Measurements from ENCODE around the gene SEC22B. TPM values are rescaled to one million over a fixed set of nuclear protein-coding genes. Genes with fewer than 3 reads are reported as not detected.
"Not testable (repeated sequence)": the region's sequence is repeated elsewhere in the genome, so short reads cannot be mapped to it uniquely, and the experiment has no call there.

SEC22B gene
- total RNA-seq, 2 experiments from 2014 or later: 23.2 to 24.9 TPM

DNA sequence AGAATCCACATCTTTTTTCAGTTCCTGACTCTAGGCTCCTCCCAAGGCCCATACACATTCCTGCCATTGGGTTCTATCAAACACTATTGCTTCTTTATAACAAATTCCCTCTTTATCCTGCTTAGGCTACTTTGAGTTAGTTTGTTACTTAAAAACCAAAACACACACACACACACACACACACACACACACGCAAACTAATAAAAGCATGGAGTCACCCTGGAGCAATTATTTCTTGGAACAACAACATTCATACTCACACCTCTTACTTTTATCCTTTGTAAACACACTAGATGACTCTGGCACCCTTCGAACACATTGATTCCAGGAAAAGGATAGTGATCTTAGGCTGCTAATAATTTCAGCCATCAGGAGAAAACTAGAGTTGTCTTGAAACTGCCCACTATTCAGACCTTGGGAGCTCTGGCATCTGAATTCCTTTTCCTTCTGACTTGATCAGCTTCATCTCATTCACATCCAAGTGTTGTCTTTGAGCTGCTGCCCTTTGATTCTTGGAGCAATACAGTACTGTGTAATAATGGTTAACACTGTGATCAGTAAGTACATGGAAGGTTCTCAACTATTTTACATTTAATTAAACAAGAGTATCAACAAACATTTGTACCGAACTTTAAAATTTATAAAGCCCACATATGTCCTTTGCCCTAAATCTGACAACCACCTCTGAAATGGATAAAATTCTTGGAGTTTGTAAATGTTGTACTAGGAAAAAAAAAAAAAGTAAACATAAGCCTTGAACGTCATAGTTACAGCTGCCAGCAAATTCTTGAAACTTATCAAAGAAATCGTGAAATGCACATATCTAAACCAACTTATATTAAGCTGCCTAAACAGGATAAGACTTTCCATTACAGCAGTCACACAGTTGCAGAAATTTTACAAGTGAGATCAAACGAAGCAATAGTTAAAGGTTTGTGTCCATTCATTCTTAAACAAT is 2.8 kb upstream of the SEC22B start:
- Histone ChIP-seq H3K27me3 (ENCODE audit: control insufficient read depth in 1 of 2, insufficient read depth in 2 of 2, low read length in 2 of 2) (no peaks in the 10 kb centered on the region), H3K4me1 (ENCODE audit: insufficient read depth, low read length) (peaks cover 9% of the 10 kb centered on the region), H3K27ac (ENCODE audit: low read depth in 1 of 2, low read length in 2 of 2) (no peak overlapping the region), H3K4me3 (ENCODE audit: low read length) (no peak overlapping the region), H3K9me3 (ENCODE audit: control insufficient read depth in 1 of 2, insufficient read depth in 1 of 2, low read length in 2 of 2) (no peaks in the 10 kb centered on the region), H3K36me3 (ENCODE audit: insufficient read depth, low read length) (no peaks in the 10 kb centered on the region)
- ChIA-PET CTCF (interaction anchor here (1.5 kb wide), 1 partner anchor 211 kb away, joined by 3 read pairs; no protein-coding TSS in a partner anchor), POLR2A (no interaction called here)
- H3K4me1 Mint-ChIP-seq (ENCODE audit: low read depth): peaks cover 34% of the 10 kb centered on the region
- TF ChIP-seq, protein P1, sequence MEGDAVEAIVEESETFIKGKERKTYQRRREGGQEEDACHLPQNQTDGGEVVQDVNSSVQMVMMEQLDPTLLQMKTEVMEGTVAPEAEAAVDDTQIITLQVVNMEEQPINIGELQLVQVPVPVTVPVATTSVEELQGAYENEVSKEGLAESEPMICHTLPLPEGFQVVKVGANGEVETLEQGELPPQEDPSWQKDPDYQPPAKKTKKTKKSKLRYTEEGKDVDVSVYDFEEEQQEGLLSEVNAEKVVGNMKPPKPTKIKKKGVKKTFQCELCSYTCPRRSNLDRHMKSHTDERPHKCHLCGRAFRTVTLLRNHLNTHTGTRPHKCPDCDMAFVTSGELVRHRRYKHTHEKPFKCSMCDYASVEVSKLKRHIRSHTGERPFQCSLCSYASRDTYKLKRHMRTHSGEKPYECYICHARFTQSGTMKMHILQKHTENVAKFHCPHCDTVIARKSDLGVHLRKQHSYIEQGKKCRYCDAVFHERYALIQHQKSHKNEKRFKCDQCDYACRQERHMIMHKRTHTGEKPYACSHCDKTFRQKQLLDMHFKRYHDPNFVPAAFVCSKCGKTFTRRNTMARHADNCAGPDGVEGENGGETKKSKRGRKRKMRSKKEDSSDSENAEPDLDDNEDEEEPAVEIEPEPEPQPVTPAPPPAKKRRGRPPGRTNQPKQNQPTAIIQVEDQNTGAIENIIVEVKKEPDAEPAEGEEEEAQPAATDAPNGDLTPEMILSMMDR (IDR thresholded peaks at IDR 0.05): no peak
- intact Hi-C loops (cut with DNase I, micrococcal nuclease): no loop called here
- H3K36me3 Mint-ChIP-seq (ENCODE audit: low read depth): peaks cover 9% of the 10 kb centered on the region
- no peaks in the 10 kb centered on the region for H3K9me3 Mint-ChIP-seq
- peak overlapping the region; percentile 67 for H3K4me3 Mint-ChIP-seq
- peak overlapping the region; percentile 50 for H3K27ac Mint-ChIP-seq
- DNase-seq (no peak), ATAC-seq (ENCODE audit: poor library complexity) (no peak)
- no peaks in the 10 kb centered on the region for H3K27me3 Mint-ChIP-seq

DNA sequence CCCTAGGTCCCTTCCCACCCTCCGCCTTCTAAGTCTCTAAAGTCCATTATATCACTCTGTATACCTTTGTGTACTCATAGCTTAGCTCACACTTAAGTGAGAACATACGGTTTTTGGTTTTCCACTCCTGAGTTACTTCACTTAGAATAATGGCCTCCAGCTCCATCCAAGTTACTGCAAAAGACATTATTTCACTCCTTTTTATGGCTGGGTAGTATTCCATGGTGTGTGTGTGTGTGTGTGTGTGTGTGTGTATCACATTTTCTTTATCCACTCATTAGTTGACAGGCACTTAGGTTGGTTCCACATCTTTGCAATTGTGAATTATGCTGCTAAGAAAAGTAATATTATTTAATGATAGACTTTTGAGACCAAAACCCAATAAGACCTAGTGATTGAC is 1.7 kb upstream of the SEC22B start:
- H3K4me3 ChIP-seq (ENCODE audit: low read length); H3K27me3 ChIP-seq (ENCODE audit: control insufficient read depth in 1 of 2, insufficient read depth in 2 of 2, low read length in 2 of 2); H3K36me3 Mint-ChIP-seq (ENCODE audit: low read depth); ATAC-seq (ENCODE audit: poor library complexity); H3K27ac ChIP-seq (ENCODE audit: low read depth in 1 of 2, low read length in 2 of 2); POLR2A ChIA-PET; H3K27me3 Mint-ChIP-seq; intact Hi-C loops (cut with DNase I, micrococcal nuclease); H3K9me3 Mint-ChIP-seq; H3K9me3 ChIP-seq (ENCODE audit: control insufficient read depth in 1 of 2, insufficient read depth in 1 of 2, low read length in 2 of 2); DNase-seq; H3K4me1 ChIP-seq (ENCODE audit: insufficient read depth, low read length); H3K36me3 ChIP-seq (ENCODE audit: insufficient read depth, low read length): not testable (repeated sequence)
- CTCF ChIA-PET: interaction anchor here (1.0 kb wide), 1 partner anchor 211 kb away, joined by 3 read pairs; no protein-coding TSS in a partner anchor
- peak overlapping the region; percentile 50 for H3K27ac Mint-ChIP-seq
- H3K4me1 Mint-ChIP-seq (ENCODE audit: low read depth): peaks cover 34% of the 10 kb centered on the region
- H3K4me3 Mint-ChIP-seq: peak overlapping the region; percentile 30

DNA sequence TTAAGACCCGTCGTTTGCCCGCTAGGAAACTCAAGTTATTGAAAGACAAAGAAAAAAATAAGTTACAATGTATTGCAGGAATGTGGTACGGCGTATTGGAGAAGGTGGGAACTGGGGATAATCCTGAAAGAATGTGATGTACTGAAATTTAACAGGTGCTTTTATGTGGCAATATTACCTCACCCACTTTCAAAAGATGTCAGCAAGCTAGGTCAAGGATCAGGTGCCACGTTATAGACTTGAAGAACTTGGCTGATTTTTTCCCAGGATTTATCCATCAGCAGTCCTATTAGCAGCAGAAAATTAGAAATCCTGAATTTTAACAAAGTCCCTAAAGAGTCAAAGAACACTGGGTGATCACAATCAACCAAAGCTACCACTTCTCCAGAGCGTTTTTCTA is 632 bp downstream of the SEC22B start:
- intact Hi-C loops (cut with DNase I, micrococcal nuclease); H3K27me3 ChIP-seq (ENCODE audit: control insufficient read depth in 1 of 2, insufficient read depth in 2 of 2, low read length in 2 of 2); H3K9me3 Mint-ChIP-seq; H3K4me1 ChIP-seq (ENCODE audit: insufficient read depth, low read length); H3K9me3 ChIP-seq (ENCODE audit: control insufficient read depth in 1 of 2, insufficient read depth in 1 of 2, low read length in 2 of 2); POLR2A ChIA-PET; H3K27me3 Mint-ChIP-seq; ATAC-seq (ENCODE audit: poor library complexity); CTCF ChIA-PET; H3K36me3 Mint-ChIP-seq (ENCODE audit: low read depth); H3K36me3 ChIP-seq (ENCODE audit: insufficient read depth, low read length): not testable (repeated sequence)
- Mint-ChIP-seq H3K4me1 (ENCODE audit: low read depth) (peaks cover 34% of the 10 kb centered on the region), H3K4me3 (peak overlapping the region; percentile 96), H3K27ac (peak overlapping the region; percentile 94)
- peak in 1 of 14 experiments; percentile 17 for DNase-seq
- H3K4me3 ChIP-seq (ENCODE audit: low read length): peak overlapping the region; percentile 91
- H3K27ac ChIP-seq (ENCODE audit: low read depth in 1 of 2, low read length in 2 of 2): peak overlapping the region; percentile 78 to 90

DNA sequence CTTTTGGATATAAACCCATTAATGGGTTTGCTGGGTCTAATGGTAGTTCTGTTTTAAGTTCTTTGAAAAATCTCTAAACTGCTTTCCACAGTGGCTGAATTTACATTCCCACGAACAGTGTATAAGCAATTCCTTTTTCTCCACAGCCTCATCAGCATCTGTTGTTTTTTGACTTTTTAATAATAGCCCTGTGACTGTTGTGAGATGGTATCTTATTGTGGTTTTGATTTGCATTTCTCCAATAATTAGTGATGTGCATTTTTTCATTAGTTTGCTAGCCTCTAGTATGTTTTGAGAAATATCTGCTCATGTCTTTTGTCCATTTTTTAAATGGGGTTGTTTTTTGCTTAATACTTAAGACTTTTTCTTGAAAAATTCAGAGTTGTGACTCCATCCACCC is 11.6 kb downstream of the SEC22B start:
- ATAC-seq (ENCODE audit: poor library complexity); H3K4me1 ChIP-seq (ENCODE audit: insufficient read depth, low read length); H3K27me3 Mint-ChIP-seq; H3K4me1 Mint-ChIP-seq (ENCODE audit: low read depth); DNase-seq; intact Hi-C loops (cut with DNase I, micrococcal nuclease); H3K36me3 Mint-ChIP-seq (ENCODE audit: low read depth); H3K4me3 ChIP-seq (ENCODE audit: low read length); POLR2A ChIA-PET; CTCF ChIA-PET; H3K9me3 Mint-ChIP-seq; H3K27ac ChIP-seq (ENCODE audit: low read depth in 1 of 2, low read length in 2 of 2); H3K9me3 ChIP-seq (ENCODE audit: control insufficient read depth in 1 of 2, insufficient read depth in 1 of 2, low read length in 2 of 2); H3K27ac Mint-ChIP-seq; H3K27me3 ChIP-seq (ENCODE audit: control insufficient read depth in 1 of 2, insufficient read depth in 2 of 2, low read length in 2 of 2); H3K4me3 Mint-ChIP-seq: not testable (repeated sequence)
- peaks cover 10% of the 10 kb centered on the region for H3K36me3 ChIP-seq (ENCODE audit: insufficient read depth, low read length)

DNA sequence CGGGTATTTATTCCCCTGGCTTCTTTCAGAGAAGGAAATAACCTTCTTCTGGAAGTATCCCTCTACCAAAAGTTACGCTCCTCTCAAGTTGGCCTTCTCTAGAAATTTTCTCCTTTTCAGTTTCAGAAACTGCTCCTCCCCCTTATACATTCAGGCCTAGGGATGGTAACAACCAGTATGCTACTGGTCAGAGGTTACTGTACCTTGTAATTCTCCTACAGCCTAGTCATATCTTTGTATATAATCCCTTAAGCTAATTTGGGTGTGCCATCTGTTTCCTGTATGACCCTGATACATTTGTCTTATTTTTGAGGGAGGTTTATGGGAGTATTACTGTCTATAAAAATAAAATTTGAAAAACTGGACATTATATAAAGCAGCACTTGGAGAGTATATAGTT is 14.3 kb downstream of the SEC22B start:
- DNase-seq; POLR2A ChIA-PET; H3K9me3 Mint-ChIP-seq; H3K27ac ChIP-seq (ENCODE audit: low read depth in 1 of 2, low read length in 2 of 2); H3K27ac Mint-ChIP-seq; H3K4me3 Mint-ChIP-seq; H3K4me3 ChIP-seq (ENCODE audit: low read length); H3K27me3 Mint-ChIP-seq; H3K4me1 Mint-ChIP-seq (ENCODE audit: low read depth); H3K27me3 ChIP-seq (ENCODE audit: control insufficient read depth in 1 of 2, insufficient read depth in 2 of 2, low read length in 2 of 2); H3K4me1 ChIP-seq (ENCODE audit: insufficient read depth, low read length); H3K9me3 ChIP-seq (ENCODE audit: control insufficient read depth in 1 of 2, insufficient read depth in 1 of 2, low read length in 2 of 2); H3K36me3 Mint-ChIP-seq (ENCODE audit: low read depth); CTCF ChIA-PET; H3K36me3 ChIP-seq (ENCODE audit: insufficient read depth, low read length); intact Hi-C loops (cut with DNase I, micrococcal nuclease); ATAC-seq (ENCODE audit: poor library complexity): not testable (repeated sequence)

DNA sequence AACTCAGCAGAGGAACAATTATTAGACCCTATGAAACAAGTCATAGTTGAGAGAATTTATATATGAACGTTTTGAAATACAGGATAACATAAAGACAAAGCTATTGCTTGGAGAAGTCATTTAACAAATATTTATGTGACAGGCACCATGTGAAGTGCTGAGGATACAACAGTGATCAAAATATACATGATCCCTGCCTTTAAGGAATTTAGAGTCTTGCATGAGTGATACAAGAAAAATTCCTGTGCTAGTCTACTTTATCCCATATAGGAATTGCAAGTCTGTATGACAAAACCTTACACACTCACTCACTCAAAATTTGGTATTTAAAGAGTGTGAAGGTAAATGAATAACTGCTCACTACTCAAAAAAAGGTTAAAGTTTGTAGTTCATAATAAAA is 17.8 kb downstream of the SEC22B start:
- H3K27ac ChIP-seq (ENCODE audit: low read depth in 1 of 2, low read length in 2 of 2); H3K9me3 Mint-ChIP-seq; H3K27me3 Mint-ChIP-seq; ATAC-seq (ENCODE audit: poor library complexity); POLR2A ChIA-PET; H3K27ac Mint-ChIP-seq; H3K36me3 ChIP-seq (ENCODE audit: insufficient read depth, low read length); H3K4me1 Mint-ChIP-seq (ENCODE audit: low read depth); H3K4me3 Mint-ChIP-seq; H3K9me3 ChIP-seq (ENCODE audit: control insufficient read depth in 1 of 2, insufficient read depth in 1 of 2, low read length in 2 of 2); CTCF ChIA-PET; DNase-seq; H3K27me3 ChIP-seq (ENCODE audit: control insufficient read depth in 1 of 2, insufficient read depth in 2 of 2, low read length in 2 of 2); H3K4me3 ChIP-seq (ENCODE audit: low read length); H3K36me3 Mint-ChIP-seq (ENCODE audit: low read depth); H3K4me1 ChIP-seq (ENCODE audit: insufficient read depth, low read length): not testable (repeated sequence)
- intact Hi-C loops (cut with DNase I, micrococcal nuclease): loop anchor here in 1 of 2 experiments (10.0 kb wide), 1 partner anchor 354 kb away; no protein-coding TSS in a partner anchor
